Upper lobe of right lung (tissue), 1 donor: ENCODE measurements around the gene ACE. TPM values are rescaled to one million over a fixed set of nuclear protein-coding genes. Genes with fewer than 3 reads are reported as not detected.

Experiments used
- ATAC-seq: fragments of 200-7000 bp; cut with Tn5 transposase; one replicate; pipeline ENCODE4 v1.9.1; 2020; ENCODE audit warnings: mild to moderate bottlenecking, moderate library complexity
- DNase-seq: peaks from one replicate; pipeline ENCODE4 v3.0.0-alpha.2; 2020
- H3K27ac ChIP-seq: fragments of 200-600 bp; one replicate; pipeline ENCODE4 v1.8.0; 2022
- H3K27me3 ChIP-seq: fragments of 200-600 bp; one replicate; pipeline ENCODE4 v1.8.0; 2022; ENCODE audit warnings: mild to moderate bottlenecking
- H3K36me3 ChIP-seq: fragments of 200-600 bp; one replicate; pipeline ENCODE4 v1.8.0; 2022
- H3K4me1 ChIP-seq: fragments of 200-600 bp; one replicate; pipeline ENCODE4 v1.8.0; 2022
- H3K4me3 ChIP-seq: fragments of 200-600 bp; one replicate; pipeline ENCODE4 v1.8.0; 2022; ENCODE audit warnings: mild to moderate bottlenecking
- H3K9me3 ChIP-seq: fragments of 200-600 bp; one replicate; pipeline ENCODE4 v1.8.0; 2022
- intact Hi-C: fragments of 100-400 bp; cut with DNase I; formaldehyde crosslinking; loops from one replicate; pipeline ENCODE4 v1.11.0; 2022
- total RNA-seq: library from RNA; stranded (reverse); fragmentation: NEBNext Ultra II Directional; extraction: Animal tissue kit (Norgen Biotek cat#: 25700); gene quantifications from one replicate; pipeline ENCODE4 v1.2.1, GENCODE V29; 2021
- TF ChIP-seq, protein P1 (sequence below): fragments of 200-600 bp; IDR thresholded peaks from one replicate; pipeline ENCODE4 v1.8.0; 2022; ENCODE audit warnings: antibody characterized with exemption
- donor health status: DM: no; HTN: yes; CAD: no; lungs with severe emphysema.

Gene ACE
- total RNA-seq, 1 donor from 2014 or later, result 64.1 TPM

DNA sequence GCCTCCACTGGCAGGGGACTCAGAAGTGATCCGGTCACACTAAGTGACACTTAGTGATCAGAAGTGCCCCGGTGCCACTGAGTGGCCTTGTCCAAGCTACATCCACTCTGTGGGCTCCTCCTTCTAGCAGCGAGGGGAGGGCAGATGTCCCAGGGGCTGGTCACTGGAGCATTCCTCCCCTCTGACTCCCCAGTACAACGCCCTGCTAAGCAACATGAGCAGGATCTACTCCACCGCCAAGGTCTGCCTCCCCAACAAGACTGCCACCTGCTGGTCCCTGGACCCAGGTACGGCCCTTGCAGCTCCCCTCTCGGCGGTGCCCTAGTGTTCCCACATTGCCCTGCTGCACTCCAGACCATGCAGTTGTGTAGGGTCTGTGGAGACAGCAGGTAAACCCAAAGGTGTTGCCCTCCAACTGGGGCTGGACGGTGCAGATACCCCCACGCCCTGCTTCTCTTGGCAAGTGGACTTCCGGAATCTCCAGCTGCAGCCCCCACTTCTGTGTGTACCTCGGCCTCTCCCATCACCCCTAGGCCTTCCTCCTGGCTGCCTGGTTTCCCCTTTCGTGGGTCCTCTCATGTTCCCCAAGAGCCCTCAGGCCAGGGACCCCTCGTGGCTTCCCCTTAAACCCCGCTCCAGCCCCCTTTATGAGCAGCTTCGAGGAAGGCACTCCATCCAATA is 2.1 kb downstream of the ACE start:
- DNase-seq (peak; percentile 90), ATAC-seq (peak; percentile 90)
- Histone ChIP-seq H3K27ac (no peak overlapping the region), H3K9me3 (no peaks in the 10 kb centered on the region), H3K4me1 (peaks cover 32% of the 10 kb centered on the region), H3K36me3 (no peaks in the 10 kb centered on the region), H3K4me3 (peak overlapping the region; percentile 51), H3K27me3 (peaks cover 16% of the 10 kb centered on the region)
- intact Hi-C loops, result loop anchor here (5.0 kb wide), 1 partner anchor 37 kb away; no protein-coding TSS in a partner anchor
- TF ChIP-seq, protein P1, sequence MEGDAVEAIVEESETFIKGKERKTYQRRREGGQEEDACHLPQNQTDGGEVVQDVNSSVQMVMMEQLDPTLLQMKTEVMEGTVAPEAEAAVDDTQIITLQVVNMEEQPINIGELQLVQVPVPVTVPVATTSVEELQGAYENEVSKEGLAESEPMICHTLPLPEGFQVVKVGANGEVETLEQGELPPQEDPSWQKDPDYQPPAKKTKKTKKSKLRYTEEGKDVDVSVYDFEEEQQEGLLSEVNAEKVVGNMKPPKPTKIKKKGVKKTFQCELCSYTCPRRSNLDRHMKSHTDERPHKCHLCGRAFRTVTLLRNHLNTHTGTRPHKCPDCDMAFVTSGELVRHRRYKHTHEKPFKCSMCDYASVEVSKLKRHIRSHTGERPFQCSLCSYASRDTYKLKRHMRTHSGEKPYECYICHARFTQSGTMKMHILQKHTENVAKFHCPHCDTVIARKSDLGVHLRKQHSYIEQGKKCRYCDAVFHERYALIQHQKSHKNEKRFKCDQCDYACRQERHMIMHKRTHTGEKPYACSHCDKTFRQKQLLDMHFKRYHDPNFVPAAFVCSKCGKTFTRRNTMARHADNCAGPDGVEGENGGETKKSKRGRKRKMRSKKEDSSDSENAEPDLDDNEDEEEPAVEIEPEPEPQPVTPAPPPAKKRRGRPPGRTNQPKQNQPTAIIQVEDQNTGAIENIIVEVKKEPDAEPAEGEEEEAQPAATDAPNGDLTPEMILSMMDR, result peak; percentile 77

DNA sequence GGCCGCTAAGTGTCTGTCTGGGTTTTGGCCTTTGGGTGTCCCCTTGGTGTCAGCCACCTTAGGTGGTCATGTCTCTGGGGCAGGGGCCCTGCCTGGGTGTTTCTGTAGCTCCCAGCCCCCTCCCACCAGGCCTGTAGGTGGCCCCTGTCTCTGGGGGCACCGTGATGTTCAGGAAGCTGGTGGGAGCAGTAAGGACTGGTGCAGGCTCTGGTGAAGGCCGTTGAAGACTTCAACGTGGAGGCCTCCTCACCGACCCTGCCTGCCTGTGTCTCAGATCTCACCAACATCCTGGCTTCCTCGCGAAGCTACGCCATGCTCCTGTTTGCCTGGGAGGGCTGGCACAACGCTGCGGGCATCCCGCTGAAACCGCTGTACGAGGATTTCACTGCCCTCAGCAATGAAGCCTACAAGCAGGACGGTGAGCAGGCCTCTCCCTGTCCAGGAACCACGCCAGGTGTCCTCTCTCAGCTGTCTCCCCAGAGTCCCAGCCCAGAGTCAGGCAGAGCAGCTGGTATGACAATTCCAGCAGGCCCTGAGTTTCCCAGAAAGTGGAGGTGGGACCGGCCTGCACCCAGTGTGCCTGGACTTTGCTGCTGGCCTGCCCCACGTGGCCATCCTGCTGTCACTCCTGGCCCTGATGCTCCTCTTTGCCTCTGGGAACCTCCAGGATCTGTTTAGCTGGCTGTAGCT is 2.8 kb downstream of the ACE start:
- Histone ChIP-seq H3K27ac (no peak overlapping the region), H3K36me3 (no peaks in the 10 kb centered on the region), H3K4me1 (peaks cover 32% of the 10 kb centered on the region), H3K9me3 (no peaks in the 10 kb centered on the region), H3K27me3 (peaks cover 16% of the 10 kb centered on the region), H3K4me3 (no peak overlapping the region)
- intact Hi-C loops, result loop anchor here (5.0 kb wide), 1 partner anchor 37 kb away; no protein-coding TSS in a partner anchor
- ATAC-seq (no peak), DNase-seq (no peak)
- TF ChIP-seq, protein P1, result no peak

DNA sequence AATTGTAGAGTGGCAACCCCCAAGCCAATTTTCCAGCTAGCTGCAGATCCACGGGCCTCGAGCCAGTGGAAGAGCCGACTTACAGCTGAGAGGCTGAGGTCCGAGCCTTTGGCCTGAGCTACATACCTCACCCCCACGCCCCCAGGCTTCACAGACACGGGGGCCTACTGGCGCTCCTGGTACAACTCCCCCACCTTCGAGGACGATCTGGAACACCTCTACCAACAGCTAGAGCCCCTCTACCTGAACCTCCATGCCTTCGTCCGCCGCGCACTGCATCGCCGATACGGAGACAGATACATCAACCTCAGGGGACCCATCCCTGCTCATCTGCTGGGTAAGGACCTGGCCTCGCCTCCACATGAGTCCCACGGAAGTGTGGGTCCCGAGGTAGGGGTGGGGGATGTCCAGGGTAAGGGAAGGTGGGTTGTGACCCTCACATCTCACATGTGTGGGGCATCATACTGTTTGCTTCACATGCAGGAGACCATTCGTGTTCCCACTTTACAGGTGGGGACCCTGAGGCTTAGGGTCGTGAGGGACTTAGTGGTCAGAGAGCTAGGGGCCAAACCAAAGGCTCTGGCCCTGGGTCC is 3.4 kb downstream of the ACE start:
- ATAC-seq (no peak), DNase-seq (no peak)
- no peak overlapping the region for H3K27ac ChIP-seq
- H3K4me1 ChIP-seq, result peaks cover 26% of the 10 kb centered on the region
- no peak overlapping the region for H3K4me3 ChIP-seq
- H3K36me3 ChIP-seq, result no peaks in the 10 kb centered on the region
- H3K9me3 ChIP-seq, result no peaks in the 10 kb centered on the region
- intact Hi-C loops, result no loop called here
- TF ChIP-seq, protein P1, result no peak
- H3K27me3 ChIP-seq, result peaks cover 16% of the 10 kb centered on the region

DNA sequence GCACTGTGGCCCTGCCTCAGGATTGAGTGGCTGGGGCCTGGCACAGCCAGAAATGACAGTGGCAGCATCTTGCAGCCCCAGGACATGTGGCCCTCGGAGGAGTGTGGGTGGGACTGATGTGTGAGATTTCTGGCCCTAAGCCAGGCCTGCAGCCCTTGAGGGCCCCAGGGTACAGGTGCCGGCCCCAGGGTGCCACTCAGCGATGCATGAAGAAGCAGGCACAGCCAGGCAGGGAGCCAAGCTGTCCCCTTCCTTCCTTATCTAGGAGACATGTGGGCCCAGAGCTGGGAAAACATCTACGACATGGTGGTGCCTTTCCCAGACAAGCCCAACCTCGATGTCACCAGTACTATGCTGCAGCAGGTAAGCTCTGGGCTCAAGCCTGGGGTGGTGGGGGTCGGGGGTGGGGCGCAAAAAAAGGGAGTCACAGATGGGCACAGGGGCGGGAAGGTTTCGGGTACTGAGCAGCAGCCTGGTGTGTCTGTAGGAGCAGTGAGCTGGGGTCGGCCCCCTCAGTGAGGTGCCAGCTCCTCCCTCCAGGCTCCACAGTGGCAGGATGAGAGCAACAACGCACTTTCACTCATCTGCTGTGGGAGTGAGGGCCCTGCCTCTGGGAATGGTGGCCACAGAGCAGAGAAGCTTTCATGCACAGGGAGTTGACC is 4.1 kb downstream of the ACE start:
- Histone ChIP-seq H3K4me1 (peaks cover 19% of the 10 kb centered on the region), H3K27me3 (peaks cover 16% of the 10 kb centered on the region), H3K4me3 (no peak overlapping the region), H3K36me3 (no peaks in the 10 kb centered on the region), H3K27ac (no peak overlapping the region), H3K9me3 (no peaks in the 10 kb centered on the region)
- intact Hi-C loops, result no loop called here
- ATAC-seq (no peak), DNase-seq (no peak)
- TF ChIP-seq, protein P1, result no peak

DNA sequence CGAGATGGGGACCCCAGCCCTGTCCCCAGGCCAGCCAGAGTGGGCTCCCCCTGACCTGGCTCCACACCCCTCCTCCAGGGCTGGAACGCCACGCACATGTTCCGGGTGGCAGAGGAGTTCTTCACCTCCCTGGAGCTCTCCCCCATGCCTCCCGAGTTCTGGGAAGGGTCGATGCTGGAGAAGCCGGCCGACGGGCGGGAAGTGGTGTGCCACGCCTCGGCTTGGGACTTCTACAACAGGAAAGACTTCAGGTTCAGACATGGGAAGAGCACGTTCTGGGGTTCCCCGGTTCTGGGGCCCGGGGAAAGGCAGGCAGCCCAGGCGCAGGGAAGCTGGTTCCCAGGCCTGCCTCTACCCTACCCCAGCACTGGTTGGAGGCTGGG is 4.6 kb downstream of the ACE start:
- H3K4me3 ChIP-seq, result no peak overlapping the region
- peaks cover 16% of the 10 kb centered on the region for H3K27me3 ChIP-seq
- H3K27ac ChIP-seq, result no peak overlapping the region
- intact Hi-C loops, result no loop called here
- DNase-seq (no peak), ATAC-seq (no peak)
- H3K36me3 ChIP-seq, result no peaks in the 10 kb centered on the region
- H3K4me1 ChIP-seq, result peaks cover 16% of the 10 kb centered on the region
- TF ChIP-seq, protein P1, result no peak
- no peaks in the 10 kb centered on the region for H3K9me3 ChIP-seq
